Measurements from ENCODE around the gene PRKCA. TPM values are rescaled to one million over a fixed set of nuclear protein-coding genes. Genes with fewer than 3 reads are reported as not detected.
"Not testable (repeated sequence)": the region's sequence is repeated elsewhere in the genome, so short reads cannot be mapped to it uniquely, and the experiment has no call there.

Gene PRKCA
- 1.5 TPM for polyA plus RNA-seq (2013, experiment 1 of 2)
- 1.5 TPM for polyA plus RNA-seq (2013, experiment 2 of 2)

DNA sequence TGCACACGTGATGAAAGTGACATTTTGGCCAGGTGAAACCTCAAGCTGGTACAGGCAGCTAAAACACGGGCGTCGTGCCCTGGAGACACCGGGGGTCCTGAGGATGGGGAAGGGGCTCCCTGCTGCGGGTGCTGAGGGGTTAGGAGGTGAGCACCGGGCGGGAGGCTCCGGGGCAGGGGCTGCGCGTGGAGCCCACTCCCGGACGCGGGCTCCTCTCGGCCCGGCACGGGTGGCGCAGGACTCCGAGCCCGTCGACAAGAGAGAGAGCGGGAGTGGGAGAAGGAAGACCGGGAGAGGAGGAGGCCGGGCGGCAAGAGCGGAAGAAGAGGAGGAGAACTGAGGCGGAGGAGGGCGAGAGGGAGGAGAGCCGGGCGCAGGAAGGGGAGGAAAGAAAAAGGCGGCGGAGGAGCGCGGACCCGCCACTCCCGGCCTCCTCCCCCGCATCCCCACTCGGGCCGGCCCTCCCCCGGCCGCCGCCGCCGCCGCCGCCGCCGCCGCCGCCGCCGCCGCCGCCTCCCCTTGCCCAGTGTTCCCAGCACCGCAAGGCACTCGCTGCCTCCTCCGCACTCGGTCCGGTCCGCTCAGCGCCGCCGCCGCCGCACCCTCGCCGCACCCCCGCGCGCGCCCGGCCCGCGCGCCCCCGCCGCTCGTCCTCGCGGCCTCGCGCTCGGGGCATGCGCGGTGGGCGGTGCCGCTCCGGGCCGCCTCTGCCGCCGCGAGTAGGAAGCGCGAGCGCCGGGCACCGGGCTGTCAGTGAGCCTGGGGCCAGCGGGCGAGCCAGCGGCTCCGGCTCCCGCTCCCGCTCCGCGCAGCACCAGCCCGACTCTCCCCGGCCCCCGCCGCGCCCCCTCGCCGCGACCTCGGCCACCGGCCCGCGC, at the start of gene PRKCA:
Gene PRKCA (plus strand): TSS at position 750 of the 878 bp plus-strand sequence.
- peaks cover 7 to 28% (median 8%) of the 10 kb centered on the region in 3 experiments for H3K27me3 ChIP-seq (ENCODE audit: control insufficient read depth in 3 of 3, insufficient read depth in 3 of 3, low read depth in 1 of 3, low read length in 3 of 3)
- peak; percentile 76 for DNase-seq (ENCODE audit: low spot score)
- H3K4me1 ChIP-seq (ENCODE audit: control insufficient read depth in 2 of 2, insufficient read depth in 1 of 2, low read depth in 1 of 2, low read length in 2 of 2), result peaks cover 12 to 18% of the 10 kb centered on the region in 2 donors
- no peak within 1 kb of the TSS for H3K4ac ChIP-seq (ENCODE audit: low read length)
- H2AFZ ChIP-seq (ENCODE audit: low read length), result peak within 1 kb of the TSS; percentile 95
- H3K36me3 ChIP-seq (replicated peaks in 1 of 2; ENCODE audit: control insufficient read depth in 2 of 2, insufficient read depth in 2 of 2, low read length in 2 of 2), result no peaks in the 10 kb centered on the region
- H2BK12ac ChIP-seq (ENCODE audit: low read length), result no peak within 1 kb of the TSS
- no peak within 1 kb of the TSS for H3K27ac ChIP-seq (replicated peaks; ENCODE audit: low read length)
- peak within 1 kb of the TSS; percentile 69 to 89 for H3K4me3 ChIP-seq (ENCODE audit: low read length in 2 of 2)
- peak within 1 kb of the TSS; percentile 82 for H2BK15ac ChIP-seq (ENCODE audit: low read length)
- peak within 1 kb of the TSS; percentile 67 for H3K23ac ChIP-seq (ENCODE audit: low read depth, low read length, poor library complexity)
- no peaks in the 10 kb centered on the region for H3K9me3 ChIP-seq (replicated peaks in 1 of 2; ENCODE audit: control insufficient read depth in 2 of 2, insufficient read depth in 1 of 2, low read depth in 1 of 2, low read length in 2 of 2)
- no peak within 1 kb of the TSS for H4K8ac ChIP-seq (ENCODE audit: low read depth, low read length)
- H3K18ac ChIP-seq (ENCODE audit: low read length), result peak within 1 kb of the TSS; percentile 90
- peak within 1 kb of the TSS; percentile 51 for H3K14ac ChIP-seq (ENCODE audit: low read length)
- no CpG with 5 or more reads among the region's 117 CpGs for WGBS, 2 donors (ENCODE audit: extremely low coverage in 2 of 2, insufficient read length in 2 of 2, insufficient replicate concordance in 1 of 2)
- H4K91ac ChIP-seq (ENCODE audit: low read depth, low read length, poor library complexity), result no peak within 1 kb of the TSS
- no peak within 1 kb of the TSS for H2BK5ac ChIP-seq (ENCODE audit: low read length)
- H3K4me2 ChIP-seq (ENCODE audit: insufficient read depth, low read length, poor library complexity, severe bottlenecking), result peak within 1 kb of the TSS; percentile 98
- no peak within 1 kb of the TSS for H2AK5ac ChIP-seq (ENCODE audit: low read depth, low read length)
- peak within 1 kb of the TSS; percentile 87 for H3K9ac ChIP-seq (ENCODE audit: low read depth, low read length, poor library complexity)
- H3K79me1 ChIP-seq (ENCODE audit: low read depth, low read length), result no peaks in the 10 kb centered on the region
- peak within 1 kb of the TSS; percentile 62 for H2BK120ac ChIP-seq (ENCODE audit: low read depth, low read length)

DNA sequence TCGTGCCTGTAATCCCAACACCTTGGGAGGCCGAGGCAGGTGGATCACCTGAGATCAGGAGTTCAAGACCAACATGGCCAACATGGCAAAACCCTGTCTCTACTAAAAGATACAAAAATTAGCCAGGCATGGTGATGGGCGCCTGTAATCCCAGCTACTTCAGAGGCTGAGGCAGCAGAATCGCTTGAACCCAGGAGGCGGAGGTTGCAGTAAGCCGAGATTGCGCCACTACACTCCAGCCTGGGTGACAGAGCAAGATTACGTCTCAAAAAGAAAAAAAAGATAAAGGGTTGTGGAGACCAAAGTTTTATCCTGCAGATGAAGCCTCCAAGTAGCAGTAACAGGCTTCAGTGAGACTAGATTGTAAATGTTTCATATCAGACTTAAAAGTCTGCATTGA, 49.0 kb upstream of the PRKCA start:
- DNase-seq (ENCODE audit: low spot score); H3K27me3 ChIP-seq (ENCODE audit: control insufficient read depth in 3 of 3, insufficient read depth in 3 of 3, low read depth in 1 of 3, low read length in 3 of 3); H3K4ac ChIP-seq (ENCODE audit: low read length); H2AFZ ChIP-seq (ENCODE audit: low read length); H2BK120ac ChIP-seq (ENCODE audit: low read depth, low read length); H3K27ac ChIP-seq (replicated peaks; ENCODE audit: low read length); H3K9me3 ChIP-seq (replicated peaks in 1 of 2; ENCODE audit: control insufficient read depth in 2 of 2, insufficient read depth in 1 of 2, low read depth in 1 of 2, low read length in 2 of 2); H4K8ac ChIP-seq (ENCODE audit: low read depth, low read length); H4K91ac ChIP-seq (ENCODE audit: low read depth, low read length, poor library complexity); H3K4me3 ChIP-seq (ENCODE audit: low read length in 2 of 2); H2BK12ac ChIP-seq (ENCODE audit: low read length); H3K23ac ChIP-seq (ENCODE audit: low read depth, low read length, poor library complexity); H3K9ac ChIP-seq (ENCODE audit: low read depth, low read length, poor library complexity); H2BK5ac ChIP-seq (ENCODE audit: low read length); H3K4me2 ChIP-seq (ENCODE audit: insufficient read depth, low read length, poor library complexity, severe bottlenecking); H3K4me1 ChIP-seq (ENCODE audit: control insufficient read depth in 2 of 2, insufficient read depth in 1 of 2, low read depth in 1 of 2, low read length in 2 of 2); H2BK15ac ChIP-seq (ENCODE audit: low read length); H3K14ac ChIP-seq (ENCODE audit: low read length); H3K18ac ChIP-seq (ENCODE audit: low read length); H2AK5ac ChIP-seq (ENCODE audit: low read depth, low read length); H3K79me1 ChIP-seq (ENCODE audit: low read depth, low read length); H3K36me3 ChIP-seq (replicated peaks in 1 of 2; ENCODE audit: control insufficient read depth in 2 of 2, insufficient read depth in 2 of 2, low read length in 2 of 2): not testable (repeated sequence)
- no CpG with 5 or more reads among the region's 8 CpGs for WGBS, 2 donors (ENCODE audit: extremely low coverage in 2 of 2, insufficient read length in 2 of 2, insufficient replicate concordance in 1 of 2)

DNA sequence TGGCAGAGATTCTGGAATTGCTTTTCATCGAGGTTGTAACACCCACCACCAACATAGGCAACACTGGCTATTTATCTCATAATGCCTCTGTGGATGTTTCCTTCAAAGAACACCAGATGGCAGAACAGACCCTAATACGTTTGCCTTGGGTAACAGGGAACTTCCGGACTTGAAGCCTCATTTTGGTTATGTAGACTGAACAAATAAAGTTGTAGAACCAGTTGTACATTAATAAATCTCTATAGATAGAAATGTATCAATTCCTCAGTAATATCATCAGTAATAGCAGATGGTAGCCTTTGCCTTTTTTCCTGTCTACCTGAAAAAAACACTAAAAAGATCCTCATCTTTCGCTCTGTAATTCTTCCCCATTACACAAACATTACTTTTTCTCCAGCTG, 47.3 kb upstream of the PRKCA start:
- Histone ChIP-seq H3K4me1 (ENCODE audit: control insufficient read depth in 2 of 2, insufficient read depth in 1 of 2, low read depth in 1 of 2, low read length in 2 of 2) (no peaks in the 10 kb centered on the region), H2BK5ac (ENCODE audit: low read length) (no peak overlapping the region), H3K9ac (ENCODE audit: low read depth, low read length, poor library complexity) (no peak overlapping the region), H3K27me3 (ENCODE audit: control insufficient read depth in 3 of 3, insufficient read depth in 3 of 3, low read depth in 1 of 3, low read length in 3 of 3) (no peaks in the 10 kb centered on the region), H3K4ac (ENCODE audit: low read length) (no peak overlapping the region), H3K9me3 (replicated peaks in 1 of 2; ENCODE audit: control insufficient read depth in 2 of 2, insufficient read depth in 1 of 2, low read depth in 1 of 2, low read length in 2 of 2) (no peaks in the 10 kb centered on the region), H2AK5ac (ENCODE audit: low read depth, low read length) (no peak overlapping the region), H3K36me3 (replicated peaks in 1 of 2; ENCODE audit: control insufficient read depth in 2 of 2, insufficient read depth in 2 of 2, low read length in 2 of 2) (no peaks in the 10 kb centered on the region), H3K79me1 (ENCODE audit: low read depth, low read length) (no peaks in the 10 kb centered on the region), H2BK12ac (ENCODE audit: low read length) (no peak overlapping the region), H3K27ac (replicated peaks; ENCODE audit: low read length) (no peak overlapping the region), H2AFZ (ENCODE audit: low read length) (no peak overlapping the region), H4K8ac (ENCODE audit: low read depth, low read length) (no peak overlapping the region), H2BK120ac (ENCODE audit: low read depth, low read length) (no peak overlapping the region), H4K91ac (ENCODE audit: low read depth, low read length, poor library complexity) (no peak overlapping the region), H3K23ac (ENCODE audit: low read depth, low read length, poor library complexity) (no peak overlapping the region), H3K18ac (ENCODE audit: low read length) (no peak overlapping the region), H3K4me2 (ENCODE audit: insufficient read depth, low read length, poor library complexity, severe bottlenecking) (no peak overlapping the region), H3K14ac (ENCODE audit: low read length) (no peak overlapping the region), H3K4me3 (ENCODE audit: low read length in 2 of 2) (no peak overlapping the region), H2BK15ac (ENCODE audit: low read length) (no peak overlapping the region)
- DNase-seq (ENCODE audit: low spot score), result peak; percentile 37
- WGBS, 2 donors (ENCODE audit: extremely low coverage in 2 of 2, insufficient read length in 2 of 2, insufficient replicate concordance in 1 of 2), result no CpG with 5 or more reads among the region's 4 CpGs

DNA sequence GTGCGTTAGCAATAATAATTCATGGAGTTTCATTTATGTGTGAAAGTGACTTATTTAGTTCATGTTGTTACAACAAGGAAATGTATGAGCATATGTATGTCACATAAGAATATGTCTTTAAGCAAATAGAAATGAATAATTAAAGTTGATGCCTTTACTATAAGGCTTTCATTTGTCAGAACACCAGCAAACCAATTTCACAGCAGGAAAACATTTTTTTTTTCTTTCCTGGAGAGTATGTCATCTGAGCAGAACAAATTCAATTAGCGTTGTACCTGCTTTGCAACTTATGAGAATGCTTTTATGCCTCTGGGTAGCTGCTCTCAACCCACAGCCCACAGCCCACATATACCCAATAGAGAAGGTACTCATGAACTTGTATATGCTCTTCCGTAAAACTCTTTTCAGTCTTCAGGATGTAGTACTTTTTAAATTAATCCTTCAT, 46.9 kb upstream of the PRKCA start:
- H3K23ac ChIP-seq (ENCODE audit: low read depth, low read length, poor library complexity), result no peak overlapping the region
- no peak overlapping the region for H3K9ac ChIP-seq (ENCODE audit: low read depth, low read length, poor library complexity)
- no peaks in the 10 kb centered on the region for H3K79me1 ChIP-seq (ENCODE audit: low read depth, low read length)
- H3K27me3 ChIP-seq (ENCODE audit: control insufficient read depth in 3 of 3, insufficient read depth in 3 of 3, low read depth in 1 of 3, low read length in 3 of 3), result no peaks in the 10 kb centered on the region
- WGBS, 2 donors (ENCODE audit: extremely low coverage in 2 of 2, insufficient read length in 2 of 2, insufficient replicate concordance in 1 of 2), result no CpG with 5 or more reads among the region's 3 CpGs
- H3K4ac ChIP-seq (ENCODE audit: low read length), result no peak overlapping the region
- no peak overlapping the region for H3K4me2 ChIP-seq (ENCODE audit: insufficient read depth, low read length, poor library complexity, severe bottlenecking)
- H3K14ac ChIP-seq (ENCODE audit: low read length), result no peak overlapping the region
- H4K91ac ChIP-seq (ENCODE audit: low read depth, low read length, poor library complexity), result no peak overlapping the region
- H2BK5ac ChIP-seq (ENCODE audit: low read length), result no peak overlapping the region
- no peak overlapping the region for H2AK5ac ChIP-seq (ENCODE audit: low read depth, low read length)
- no peak for DNase-seq (ENCODE audit: low spot score)
- H3K9me3 ChIP-seq (replicated peaks in 1 of 2; ENCODE audit: control insufficient read depth in 2 of 2, insufficient read depth in 1 of 2, low read depth in 1 of 2, low read length in 2 of 2), result no peaks in the 10 kb centered on the region
- peaks cover 0 to 2% of the 10 kb centered on the region in 2 donors for H3K4me1 ChIP-seq (ENCODE audit: control insufficient read depth in 2 of 2, insufficient read depth in 1 of 2, low read depth in 1 of 2, low read length in 2 of 2)
- H2BK12ac ChIP-seq (ENCODE audit: low read length), result no peak overlapping the region
- H3K36me3 ChIP-seq (replicated peaks in 1 of 2; ENCODE audit: control insufficient read depth in 2 of 2, insufficient read depth in 2 of 2, low read length in 2 of 2), result no peaks in the 10 kb centered on the region
- no peak overlapping the region for H3K18ac ChIP-seq (ENCODE audit: low read length)
- H2BK120ac ChIP-seq (ENCODE audit: low read depth, low read length), result no peak overlapping the region
- H2BK15ac ChIP-seq (ENCODE audit: low read length), result no peak overlapping the region
- no peak overlapping the region for H2AFZ ChIP-seq (ENCODE audit: low read length)
- no peak overlapping the region for H3K27ac ChIP-seq (replicated peaks; ENCODE audit: low read length)
- H3K4me3 ChIP-seq (ENCODE audit: low read length in 2 of 2), result no peak overlapping the region
- no peak overlapping the region for H4K8ac ChIP-seq (ENCODE audit: low read depth, low read length)

Data from neuronal stem cell (in vitro differentiated cells).